H1 (cell line): ENCODE measurements around the gene RMC1. TPM values are rescaled to one million over a fixed set of nuclear protein-coding genes. Genes with fewer than 3 reads are reported as not detected.

Experiments used
- CHD1 ChIP-seq: IDR thresholded peaks from 2 replicates; pipeline ENCODE4 v1.6.1; 2012; ENCODE audit warnings: low read depth, low read length, improper control_type of control experiment
- E2F6 ChIP-seq: IDR thresholded peaks from 2 replicates; pipeline ENCODE4 v1.6.1; 2012; ENCODE audit warnings: inconsistent platforms
- EP300 ChIP-seq, 2 experiments: IDR thresholded peaks; 1 replicate in 1 of 2; 2 replicates in 1 of 2; pipeline ENCODE4 v1.6.1; 2011 to 2012; ENCODE audit warnings: low read depth in 2 of 2, low read length in 2 of 2, mild to moderate bottlenecking in 2 of 2, borderline replicate concordance in 1 of 2, inconsistent platforms in 1 of 2, moderate library complexity in 1 of 2
- GTF2F1 ChIP-seq: IDR thresholded peaks from 2 replicates; pipeline ENCODE4 v1.6.1; 2012; ENCODE audit warnings: low read depth, low read length, improper control_type of control experiment, borderline replicate concordance
- SIX5 ChIP-seq: IDR thresholded peaks from 2 replicates; pipeline ENCODE4 v1.6.1; 2011; ENCODE audit warnings: mild to moderate bottlenecking, low read depth, low read length
- TAF1 ChIP-seq: IDR thresholded peaks from 2 replicates; pipeline ENCODE4 v1.6.1; 2011; ENCODE audit warnings: mild to moderate bottlenecking, low read depth, low read length
- TAF7 ChIP-seq: optimal IDR thresholded peaks from 2 replicates; pipeline ENCODE3; 2011; ENCODE audit warnings: low read depth, mild to moderate bottlenecking, inconsistent platforms, low read length, moderate library complexity, borderline replicate concordance
- TEAD4 ChIP-seq: IDR thresholded peaks from 2 replicates; pipeline ENCODE4 v1.6.1; 2012; ENCODE audit warnings: low read depth, low read length, inconsistent platforms, mixed read lengths
- polyA plus RNA-seq, 7 experiments: library from polyadenylated mRNA; depleted of rRNA in 3 of 7; stranded (reverse) in 5 of 7; unstranded in 2 of 7; fragments of >200 nt in 5 of 7; fragments of 200-250 nt in 2 of 7; gene quantifications; 1 replicate in 5 of 7; 2 replicates in 1 of 7; 4 replicates in 1 of 7; pipeline versions ENCODE4 v1.2.1 to v1.2.3, GENCODE V29; 2011 to 2013; ENCODE audit warnings: missing spikeins in 2 of 7, mixed read lengths in 2 of 7
- total RNA-seq: library from RNA; stranded (reverse); fragmentation: NEBNext Ultra II Directional; extraction: Animal tissue kit (Norgen Biotek cat#: 25700); gene quantifications from 2 replicates; pipeline ENCODE4 v1.2.1, GENCODE V29; 2021
- TF ChIP-seq, protein P1 (sequence below): fragments of 300-600 bp; sonication (generic); IDR thresholded peaks from 2 replicates; pipeline ENCODE4 v1.7.1; 2012; ENCODE audit warnings: low read length, moderate library complexity, mild to moderate bottlenecking, inconsistent platforms; ENCODE audit not compliant: insufficient replicate concordance
- TF ChIP-seq, protein P2 (sequence below): IDR thresholded peaks from 2 replicates; pipeline ENCODE4 v1.6.1; 2011; ENCODE audit warnings: low read length, improper control_type of control experiment

RMC1 gene
- total and polyA plus RNA-seq, 2 of the 8 experiments (the other 6 are each of a cell fraction or from before 2014, with no cell fraction given): 16.4 to 20.1 TPM

DNA sequence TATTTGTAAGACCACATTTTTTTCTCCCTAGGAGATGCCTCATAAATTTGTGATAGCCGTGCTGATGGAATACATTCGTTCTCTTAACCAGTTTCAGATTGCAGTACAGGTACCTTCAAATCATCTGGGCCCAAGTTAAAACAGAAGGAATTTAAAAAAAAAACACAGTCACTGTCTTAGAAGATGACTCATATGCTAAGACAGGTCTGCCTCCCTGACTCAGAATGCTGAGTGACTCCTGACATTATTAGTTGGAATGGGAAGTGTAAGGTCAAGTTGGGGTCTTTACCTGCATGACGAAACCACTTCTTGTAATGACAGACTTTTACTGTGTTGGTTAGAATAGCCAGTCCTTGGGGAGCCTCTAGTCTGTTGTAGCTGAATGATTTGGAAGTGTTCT lies 26.3 kb downstream of the RMC1 start (continued):
- TF ChIP-seq, protein P1, sequence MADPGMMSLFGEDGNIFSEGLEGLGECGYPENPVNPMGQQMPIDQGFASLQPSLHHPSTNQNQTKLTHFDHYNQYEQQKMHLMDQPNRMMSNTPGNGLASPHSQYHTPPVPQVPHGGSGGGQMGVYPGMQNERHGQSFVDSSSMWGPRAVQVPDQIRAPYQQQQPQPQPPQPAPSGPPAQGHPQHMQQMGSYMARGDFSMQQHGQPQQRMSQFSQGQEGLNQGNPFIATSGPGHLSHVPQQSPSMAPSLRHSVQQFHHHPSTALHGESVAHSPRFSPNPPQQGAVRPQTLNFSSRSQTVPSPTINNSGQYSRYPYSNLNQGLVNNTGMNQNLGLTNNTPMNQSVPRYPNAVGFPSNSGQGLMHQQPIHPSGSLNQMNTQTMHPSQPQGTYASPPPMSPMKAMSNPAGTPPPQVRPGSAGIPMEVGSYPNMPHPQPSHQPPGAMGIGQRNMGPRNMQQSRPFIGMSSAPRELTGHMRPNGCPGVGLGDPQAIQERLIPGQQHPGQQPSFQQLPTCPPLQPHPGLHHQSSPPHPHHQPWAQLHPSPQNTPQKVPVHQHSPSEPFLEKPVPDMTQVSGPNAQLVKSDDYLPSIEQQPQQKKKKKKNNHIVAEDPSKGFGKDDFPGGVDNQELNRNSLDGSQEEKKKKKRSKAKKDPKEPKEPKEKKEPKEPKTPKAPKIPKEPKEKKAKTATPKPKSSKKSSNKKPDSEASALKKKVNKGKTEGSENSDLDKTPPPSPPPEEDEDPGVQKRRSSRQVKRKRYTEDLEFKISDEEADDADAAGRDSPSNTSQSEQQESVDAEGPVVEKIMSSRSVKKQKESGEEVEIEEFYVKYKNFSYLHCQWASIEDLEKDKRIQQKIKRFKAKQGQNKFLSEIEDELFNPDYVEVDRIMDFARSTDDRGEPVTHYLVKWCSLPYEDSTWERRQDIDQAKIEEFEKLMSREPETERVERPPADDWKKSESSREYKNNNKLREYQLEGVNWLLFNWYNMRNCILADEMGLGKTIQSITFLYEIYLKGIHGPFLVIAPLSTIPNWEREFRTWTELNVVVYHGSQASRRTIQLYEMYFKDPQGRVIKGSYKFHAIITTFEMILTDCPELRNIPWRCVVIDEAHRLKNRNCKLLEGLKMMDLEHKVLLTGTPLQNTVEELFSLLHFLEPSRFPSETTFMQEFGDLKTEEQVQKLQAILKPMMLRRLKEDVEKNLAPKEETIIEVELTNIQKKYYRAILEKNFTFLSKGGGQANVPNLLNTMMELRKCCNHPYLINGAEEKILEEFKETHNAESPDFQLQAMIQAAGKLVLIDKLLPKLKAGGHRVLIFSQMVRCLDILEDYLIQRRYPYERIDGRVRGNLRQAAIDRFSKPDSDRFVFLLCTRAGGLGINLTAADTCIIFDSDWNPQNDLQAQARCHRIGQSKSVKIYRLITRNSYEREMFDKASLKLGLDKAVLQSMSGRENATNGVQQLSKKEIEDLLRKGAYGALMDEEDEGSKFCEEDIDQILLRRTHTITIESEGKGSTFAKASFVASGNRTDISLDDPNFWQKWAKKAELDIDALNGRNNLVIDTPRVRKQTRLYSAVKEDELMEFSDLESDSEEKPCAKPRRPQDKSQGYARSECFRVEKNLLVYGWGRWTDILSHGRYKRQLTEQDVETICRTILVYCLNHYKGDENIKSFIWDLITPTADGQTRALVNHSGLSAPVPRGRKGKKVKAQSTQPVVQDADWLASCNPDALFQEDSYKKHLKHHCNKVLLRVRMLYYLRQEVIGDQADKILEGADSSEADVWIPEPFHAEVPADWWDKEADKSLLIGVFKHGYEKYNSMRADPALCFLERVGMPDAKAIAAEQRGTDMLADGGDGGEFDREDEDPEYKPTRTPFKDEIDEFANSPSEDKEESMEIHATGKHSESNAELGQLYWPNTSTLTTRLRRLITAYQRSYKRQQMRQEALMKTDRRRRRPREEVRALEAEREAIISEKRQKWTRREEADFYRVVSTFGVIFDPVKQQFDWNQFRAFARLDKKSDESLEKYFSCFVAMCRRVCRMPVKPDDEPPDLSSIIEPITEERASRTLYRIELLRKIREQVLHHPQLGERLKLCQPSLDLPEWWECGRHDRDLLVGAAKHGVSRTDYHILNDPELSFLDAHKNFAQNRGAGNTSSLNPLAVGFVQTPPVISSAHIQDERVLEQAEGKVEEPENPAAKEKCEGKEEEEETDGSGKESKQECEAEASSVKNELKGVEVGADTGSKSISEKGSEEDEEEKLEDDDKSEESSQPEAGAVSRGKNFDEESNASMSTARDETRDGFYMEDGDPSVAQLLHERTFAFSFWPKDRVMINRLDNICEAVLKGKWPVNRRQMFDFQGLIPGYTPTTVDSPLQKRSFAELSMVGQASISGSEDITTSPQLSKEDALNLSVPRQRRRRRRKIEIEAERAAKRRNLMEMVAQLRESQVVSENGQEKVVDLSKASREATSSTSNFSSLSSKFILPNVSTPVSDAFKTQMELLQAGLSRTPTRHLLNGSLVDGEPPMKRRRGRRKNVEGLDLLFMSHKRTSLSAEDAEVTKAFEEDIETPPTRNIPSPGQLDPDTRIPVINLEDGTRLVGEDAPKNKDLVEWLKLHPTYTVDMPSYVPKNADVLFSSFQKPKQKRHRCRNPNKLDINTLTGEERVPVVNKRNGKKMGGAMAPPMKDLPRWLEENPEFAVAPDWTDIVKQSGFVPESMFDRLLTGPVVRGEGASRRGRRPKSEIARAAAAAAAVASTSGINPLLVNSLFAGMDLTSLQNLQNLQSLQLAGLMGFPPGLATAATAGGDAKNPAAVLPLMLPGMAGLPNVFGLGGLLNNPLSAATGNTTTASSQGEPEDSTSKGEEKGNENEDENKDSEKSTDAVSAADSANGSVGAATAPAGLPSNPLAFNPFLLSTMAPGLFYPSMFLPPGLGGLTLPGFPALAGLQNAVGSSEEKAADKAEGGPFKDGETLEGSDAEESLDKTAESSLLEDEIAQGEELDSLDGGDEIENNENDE: no peak
- TF ChIP-seq EP300 (IDR thresholded peaks at IDR 0.05; ENCODE audit: borderline replicate concordance in 1 of 2, low read depth in 2 of 2, low read length in 2 of 2): no peak
- no peak for TF ChIP-seq TAF1
- TF ChIP-seq TAF7: no peak
- TF ChIP-seq E2F6: no peak
- no peak for TF ChIP-seq TEAD4
- no peak for TF ChIP-seq GTF2F1
- no peak for TF ChIP-seq CHD1
- TF ChIP-seq, protein P2, sequence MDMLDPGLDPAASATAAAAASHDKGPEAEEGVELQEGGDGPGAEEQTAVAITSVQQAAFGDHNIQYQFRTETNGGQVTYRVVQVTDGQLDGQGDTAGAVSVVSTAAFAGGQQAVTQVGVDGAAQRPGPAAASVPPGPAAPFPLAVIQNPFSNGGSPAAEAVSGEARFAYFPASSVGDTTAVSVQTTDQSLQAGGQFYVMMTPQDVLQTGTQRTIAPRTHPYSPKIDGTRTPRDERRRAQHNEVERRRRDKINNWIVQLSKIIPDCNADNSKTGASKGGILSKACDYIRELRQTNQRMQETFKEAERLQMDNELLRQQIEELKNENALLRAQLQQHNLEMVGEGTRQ: no peak
- no peak for TF ChIP-seq SIX5
